ENCODE data around the gene PYDC1.

- TF ChIP-seq CTCF (IDR thresholded peaks at IDR 0.05; ENCODE audit: low read length) (no peak), EZH2 (optimal IDR thresholded peaks at IDR 0.05; ENCODE audit: low read depth, low read length) (no peak)
Observed at GRCh38 chr16:31185339-31185738, 31.6 kb downstream of the PYDC1 start.
